ENCODE results near the gene HEYL. TPM values are rescaled to one million over a fixed set of nuclear protein-coding genes. Genes with fewer than 3 reads are reported as not detected.

HEYL gene
- polyA plus RNA-seq, 1 of the 3 experiments (the other 2 are of a cell fraction), result not detected

DNA sequence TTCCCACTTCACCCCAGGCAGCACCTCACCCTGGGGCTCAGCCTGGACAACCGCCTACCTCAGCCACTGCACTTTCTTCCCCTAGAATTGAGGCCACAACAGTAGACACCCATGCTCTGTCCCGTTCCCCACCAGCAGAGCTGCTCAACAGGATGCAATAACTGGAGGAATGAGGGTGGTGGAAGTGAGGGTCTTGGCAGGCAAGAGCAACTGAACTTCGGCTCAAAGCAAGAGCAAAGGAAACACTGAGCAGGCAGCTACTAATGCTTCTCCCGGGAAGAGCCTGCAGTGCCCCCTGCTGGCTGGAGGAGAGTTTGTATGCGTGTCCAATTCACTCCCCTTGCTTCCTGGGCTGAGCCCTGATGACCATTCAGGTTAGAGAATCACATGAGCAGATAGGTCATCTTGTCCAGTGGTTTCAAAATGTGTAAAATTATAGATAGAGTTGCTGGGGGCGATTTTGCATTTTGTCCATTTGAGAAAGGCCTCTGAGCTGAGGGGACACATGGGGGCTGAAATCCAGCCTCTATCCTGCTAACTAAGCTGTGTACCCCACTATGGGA, 18.6 kb upstream of the HEYL start:
- DNase-seq, result peak; percentile 70
- Histone ChIP-seq H3K27me3 (ENCODE audit: insufficient read depth) (peaks cover 4% of the 10 kb centered on the region; the same call in 1 of the 2 replicates), H3K79me2 (ENCODE audit: insufficient read depth) (no peaks in the 10 kb centered on the region), H3K4me3 (ENCODE audit: low read depth in 2 of 2, low read length in 1 of 2) (peak overlapping the region in 1 of 2 experiments; percentile 53; a peak in 2 of 4 replicates), H3K4me2 (no peak overlapping the region), H3K4me1 (ENCODE audit: control insufficient read depth in 1 of 2, insufficient read depth in 2 of 2, low read depth in 1 of 2, low read length in 1 of 2) (peaks cover 0 to 84% of the 10 kb centered on the region in 2 experiments; a peak in 2 of 4 replicates), H3K9me2 (no peaks in the 10 kb centered on the region), H3K27ac (ENCODE audit: low read depth in 2 of 2, low read length in 1 of 2) (peak overlapping the region in 1 of 2 experiments; percentile 100; a peak in 2 of 4 replicates), H4K20me1 (ENCODE audit: insufficient read depth) (no peaks in the 10 kb centered on the region), H3K9ac (no peak overlapping the region), H3F3A (replicated peaks; ENCODE audit: insufficient read depth) (no peaks in the 10 kb centered on the region), H2AFZ (ENCODE audit: low read depth) (peak overlapping the region; percentile 60; the same call in 1 of the 2 replicates), H3K9me3 (no peaks in the 10 kb centered on the region), H3K36me3 (replicated peaks in 1 of 2; ENCODE audit: control insufficient read depth in 1 of 2, insufficient read depth in 2 of 2, low read length in 1 of 2) (no peaks in the 10 kb centered on the region)
- CTCF ChIA-PET, result interaction anchor here (0.5 to 15.4 kb wide), 41 partner anchors 8 to 272 kb away, joined by 3 to 459 read pairs (median 4); partner anchors contain the start of genes HPCAL4, NT5C1A and PPIE
- POLR2A ChIA-PET, result interaction anchor here (1.0 to 7.5 kb wide), 8 partner anchors 10 to 82 kb away, joined by 3 to 95 read pairs (median 6); partner anchors contain the start of genes HPCAL4, NT5C1A and PPIE
- WGBS (ENCODE audit: low lambda C conversion rate), result 42% methylated on average over 6 of the region's 6 CpGs
- TF ChIP-seq SMC3 (IDR thresholded peaks at IDR 0.05; ENCODE audit: low read depth, low read length) (peak; percentile 50), CHD2 (IDR thresholded peaks at IDR 0.05; ENCODE audit: low read length, partially characterized antibody) (no peak), TAF1 (IDR thresholded peaks at IDR 0.05; ENCODE audit: borderline replicate concordance, low read depth, low read length) (peak; percentile 21; the same call in 1 of the 2 replicates), MXI1 (IDR thresholded peaks at IDR 0.05; ENCODE audit: low read depth, low read length) (no peak), FOSL2 (IDR thresholded peaks at IDR 0.05; ENCODE audit: borderline replicate concordance, low read depth) (no peak), RCOR1 (IDR thresholded peaks at IDR 0.05; ENCODE audit: low read length) (peak; percentile 34; the same call in 1 of the 2 replicates), RAD21 (IDR thresholded peaks at IDR 0.05; ENCODE audit: low read length) (peak; percentile 72)
- TF ChIP-seq, protein P1, sequence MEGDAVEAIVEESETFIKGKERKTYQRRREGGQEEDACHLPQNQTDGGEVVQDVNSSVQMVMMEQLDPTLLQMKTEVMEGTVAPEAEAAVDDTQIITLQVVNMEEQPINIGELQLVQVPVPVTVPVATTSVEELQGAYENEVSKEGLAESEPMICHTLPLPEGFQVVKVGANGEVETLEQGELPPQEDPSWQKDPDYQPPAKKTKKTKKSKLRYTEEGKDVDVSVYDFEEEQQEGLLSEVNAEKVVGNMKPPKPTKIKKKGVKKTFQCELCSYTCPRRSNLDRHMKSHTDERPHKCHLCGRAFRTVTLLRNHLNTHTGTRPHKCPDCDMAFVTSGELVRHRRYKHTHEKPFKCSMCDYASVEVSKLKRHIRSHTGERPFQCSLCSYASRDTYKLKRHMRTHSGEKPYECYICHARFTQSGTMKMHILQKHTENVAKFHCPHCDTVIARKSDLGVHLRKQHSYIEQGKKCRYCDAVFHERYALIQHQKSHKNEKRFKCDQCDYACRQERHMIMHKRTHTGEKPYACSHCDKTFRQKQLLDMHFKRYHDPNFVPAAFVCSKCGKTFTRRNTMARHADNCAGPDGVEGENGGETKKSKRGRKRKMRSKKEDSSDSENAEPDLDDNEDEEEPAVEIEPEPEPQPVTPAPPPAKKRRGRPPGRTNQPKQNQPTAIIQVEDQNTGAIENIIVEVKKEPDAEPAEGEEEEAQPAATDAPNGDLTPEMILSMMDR (IDR thresholded peaks at IDR 0.05), result peak; percentile 80

DNA sequence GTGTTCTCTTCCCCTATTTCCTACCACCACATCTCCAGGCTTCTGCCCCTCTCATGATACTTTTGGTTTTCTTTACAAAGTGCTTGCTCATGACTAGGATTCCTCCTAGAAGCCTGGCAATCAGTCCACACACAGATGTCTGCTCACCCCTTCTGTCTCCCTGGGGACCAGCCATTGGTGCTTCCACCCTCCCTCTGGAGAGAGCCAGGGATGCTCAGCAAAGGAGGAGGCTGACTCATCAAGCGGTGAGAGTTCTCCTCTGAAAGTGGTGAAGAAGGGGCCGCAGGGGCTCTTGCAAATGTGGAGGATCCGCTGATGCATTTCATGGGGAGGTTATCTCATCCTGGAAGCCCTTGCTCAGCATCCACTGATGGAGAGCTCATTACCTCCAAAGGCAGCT, 18.0 kb upstream of the HEYL start:
- POLR2A ChIA-PET, result interaction anchor here (0.8 to 7.5 kb wide), 7 partner anchors 10 to 82 kb away, joined by 3 to 95 read pairs (median 5); partner anchors contain the start of gene NT5C1A

More for the DNA sequence above, 18.0 kb upstream of the HEYL start:
- no peak overlapping the region for H3K4me3 ChIP-seq (ENCODE audit: low read depth in 2 of 2, low read length in 1 of 2)
- H2AFZ ChIP-seq (ENCODE audit: low read depth), result peak overlapping the region; percentile 60; the same call in 1 of the 2 replicates
- H4K20me1 ChIP-seq (ENCODE audit: insufficient read depth), result no peaks in the 10 kb centered on the region
- WGBS (ENCODE audit: low lambda C conversion rate), result 75% methylated on average over 3 of the region's 3 CpGs
- no peaks in the 10 kb centered on the region for H3F3A ChIP-seq (replicated peaks; ENCODE audit: insufficient read depth)
- TF ChIP-seq TAF1 (IDR thresholded peaks at IDR 0.05; ENCODE audit: borderline replicate concordance, low read depth, low read length) (no peak), FOSL2 (IDR thresholded peaks at IDR 0.05; ENCODE audit: borderline replicate concordance, low read depth) (0 out of 2 replicates have a peak, but pooled peaks have one; percentile 2)
- TF ChIP-seq, protein P2, sequence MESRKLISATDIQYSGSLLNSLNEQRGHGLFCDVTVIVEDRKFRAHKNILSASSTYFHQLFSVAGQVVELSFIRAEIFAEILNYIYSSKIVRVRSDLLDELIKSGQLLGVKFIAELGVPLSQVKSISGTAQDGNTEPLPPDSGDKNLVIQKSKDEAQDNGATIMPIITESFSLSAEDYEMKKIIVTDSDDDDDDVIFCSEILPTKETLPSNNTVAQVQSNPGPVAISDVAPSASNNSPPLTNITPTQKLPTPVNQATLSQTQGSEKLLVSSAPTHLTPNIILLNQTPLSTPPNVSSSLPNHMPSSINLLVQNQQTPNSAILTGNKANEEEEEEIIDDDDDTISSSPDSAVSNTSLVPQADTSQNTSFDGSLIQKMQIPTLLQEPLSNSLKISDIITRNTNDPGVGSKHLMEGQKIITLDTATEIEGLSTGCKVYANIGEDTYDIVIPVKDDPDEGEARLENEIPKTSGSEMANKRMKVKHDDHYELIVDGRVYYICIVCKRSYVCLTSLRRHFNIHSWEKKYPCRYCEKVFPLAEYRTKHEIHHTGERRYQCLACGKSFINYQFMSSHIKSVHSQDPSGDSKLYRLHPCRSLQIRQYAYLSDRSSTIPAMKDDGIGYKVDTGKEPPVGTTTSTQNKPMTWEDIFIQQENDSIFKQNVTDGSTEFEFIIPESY (IDR thresholded peaks at IDR 0.05; ENCODE audit: borderline replicate concordance, low read depth), result no peak
- peaks cover 4% of the 10 kb centered on the region; the same call in 1 of the 2 replicates for H3K27me3 ChIP-seq (ENCODE audit: insufficient read depth)
- peak overlapping the region in 1 of 2 experiments; percentile 100; a peak in 3 of 4 replicates for H3K27ac ChIP-seq (ENCODE audit: low read depth in 2 of 2, low read length in 1 of 2)
- CTCF ChIA-PET, result interaction anchor here (0.6 to 15.4 kb wide), 32 partner anchors 8 to 246 kb away, joined by 3 to 459 read pairs (median 6); partner anchors contain the start of genes HPCAL4, NT5C1A and PPIE
- peaks cover 0 to 84% of the 10 kb centered on the region in 2 experiments; a peak in 2 of 4 replicates for H3K4me1 ChIP-seq (ENCODE audit: control insufficient read depth in 1 of 2, insufficient read depth in 2 of 2, low read depth in 1 of 2, low read length in 1 of 2)
- no peak for DNase-seq
- H3K9me2 ChIP-seq, result no peaks in the 10 kb centered on the region
- no peaks in the 10 kb centered on the region for H3K9me3 ChIP-seq
- H3K4me2 ChIP-seq, result no peak overlapping the region
- H3K36me3 ChIP-seq (replicated peaks in 1 of 2; ENCODE audit: control insufficient read depth in 1 of 2, insufficient read depth in 2 of 2, low read length in 1 of 2), result no peaks in the 10 kb centered on the region
- no peaks in the 10 kb centered on the region for H3K79me2 ChIP-seq (ENCODE audit: insufficient read depth)
- H3K9ac ChIP-seq, result no peak overlapping the region

All from SK-N-SH (cell line).